HTR-8/SVneo (cell line): Measurements from ENCODE around the gene PID1.
"Not testable (repeated sequence)": the region's sequence is repeated elsewhere in the genome, so short reads cannot be mapped to it uniquely, and the experiment has no call there.

Experiments
- DNase-seq: peaks from one replicate; pipeline ENCODE4 v3.0.0; 2011; ENCODE audit warnings: low spot score, mixed read lengths; ENCODE audit not compliant: insufficient read length
- FAIRE-seq: peaks from 2 replicates; lab custom pipeline; 2011; peaks lifted over from hg19 to GRCh38; lab: Jason Lieb, UNC

Gene PID1

DNA sequence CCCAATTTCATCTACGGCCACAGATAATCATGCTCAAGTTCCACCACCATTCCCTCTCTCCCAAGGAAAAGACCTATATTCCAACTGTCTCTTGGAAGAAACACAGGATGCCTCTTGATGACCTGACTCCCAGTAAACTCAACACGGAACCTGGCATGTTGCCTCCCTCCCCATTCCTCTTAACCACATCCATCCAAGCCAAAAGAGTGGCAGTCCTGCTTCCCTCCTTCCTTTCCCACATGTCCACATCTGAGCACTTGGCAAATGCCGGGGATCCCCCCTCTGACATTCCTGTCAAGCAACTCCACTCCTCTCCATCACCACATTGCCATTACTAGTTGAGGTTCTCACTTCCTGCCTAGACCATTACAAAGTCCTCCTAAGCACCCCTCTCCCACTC lies 49.4 kb downstream of the PID1 start:
- FAIRE-seq, result no peak

DNA sequence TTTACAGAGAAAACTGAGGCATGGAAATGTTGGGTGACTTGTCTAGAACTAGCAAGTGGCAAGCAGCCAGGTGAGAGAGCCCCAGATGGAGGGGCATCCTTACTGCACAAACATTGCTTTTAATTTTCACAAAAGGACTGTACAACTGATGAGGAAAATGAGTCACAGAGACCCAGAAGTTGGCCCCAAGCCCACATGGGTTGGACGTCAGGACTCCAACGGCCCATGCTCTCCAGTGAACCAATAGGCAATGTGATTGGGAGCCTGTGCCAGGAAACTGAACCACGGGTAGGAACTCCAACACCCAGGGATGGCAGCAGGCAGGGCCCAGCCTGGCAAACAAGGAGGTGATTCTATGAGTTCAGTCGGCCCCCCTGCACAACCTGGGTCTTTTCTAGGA lies 50.8 kb downstream of the PID1 start:
- DNase-seq (no peak), FAIRE-seq (no peak)

More for the DNA sequence above, 49.4 kb downstream of the PID1 start:
- DNase-seq, result no peak

DNA sequence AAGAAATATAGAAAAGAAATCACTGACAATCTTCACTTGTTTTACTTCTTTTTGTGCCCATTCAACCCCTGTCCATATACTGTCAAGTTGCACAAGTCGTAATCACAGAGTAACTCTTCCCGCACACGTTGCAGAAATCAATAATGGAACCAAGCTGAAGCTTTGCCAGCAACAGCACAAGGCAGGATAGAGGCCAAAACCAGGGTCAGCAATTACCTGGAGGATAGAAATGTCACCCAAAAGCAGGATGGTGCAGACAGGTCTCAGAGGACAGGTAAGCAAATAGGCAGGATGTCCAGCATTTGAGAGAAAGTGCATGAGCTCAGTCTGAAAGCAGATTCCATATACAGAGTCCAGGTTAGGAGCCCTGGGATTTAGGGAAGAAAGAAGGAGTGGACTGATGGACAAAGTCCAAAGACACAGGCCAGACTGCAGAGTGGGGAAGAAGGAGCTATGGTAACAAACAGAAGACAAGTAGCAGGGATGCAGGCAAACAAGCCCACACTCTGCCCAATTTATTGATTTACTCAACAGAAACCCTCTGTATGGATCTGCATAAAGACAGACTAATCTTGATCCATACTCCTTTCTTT lies 52.7 kb downstream of the PID1 start:
- DNase-seq (no peak), FAIRE-seq (no peak)

DNA sequence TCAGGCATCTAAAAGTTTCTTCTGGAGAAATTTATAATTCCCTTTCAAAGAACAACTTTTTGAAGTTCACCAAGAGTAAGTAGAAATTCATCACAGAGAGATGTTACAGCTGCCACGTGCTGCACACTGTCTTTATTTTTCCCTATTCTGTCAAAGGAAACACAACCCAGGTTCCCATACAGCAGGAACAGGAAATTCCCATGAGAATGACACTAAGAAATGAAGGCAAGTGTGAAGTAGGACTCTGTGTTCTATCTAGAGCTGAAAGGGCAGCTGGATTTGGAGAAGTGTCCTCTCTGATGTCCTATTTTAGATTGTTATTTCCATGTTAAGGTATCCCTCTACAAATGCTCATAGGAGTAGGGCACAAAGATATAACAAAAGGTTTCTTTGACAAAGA lies 58.8 kb downstream of the PID1 start:
- no peak for DNase-seq
- FAIRE-seq, result no peak

DNA sequence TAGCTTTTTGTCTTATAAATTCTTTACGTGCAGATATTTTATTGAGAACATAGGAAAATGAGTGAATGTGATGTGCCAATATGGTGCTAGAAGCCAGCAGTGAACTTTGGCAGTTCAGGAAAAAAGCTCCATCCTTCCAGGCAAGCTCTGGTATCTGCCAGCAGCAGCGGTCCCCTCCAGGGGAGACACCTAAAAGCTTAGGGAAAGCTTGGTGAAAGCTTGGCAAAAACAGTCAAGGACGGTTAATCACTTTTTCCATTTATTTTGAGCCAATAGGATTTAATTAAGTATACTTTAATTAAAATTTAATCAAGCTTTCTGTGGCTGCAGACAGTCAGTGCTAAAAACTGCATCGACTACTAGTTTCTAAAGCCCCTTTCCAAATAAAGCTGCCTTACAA lies 60.4 kb downstream of the PID1 start:
- FAIRE-seq (no peak), DNase-seq (no peak)

DNA sequence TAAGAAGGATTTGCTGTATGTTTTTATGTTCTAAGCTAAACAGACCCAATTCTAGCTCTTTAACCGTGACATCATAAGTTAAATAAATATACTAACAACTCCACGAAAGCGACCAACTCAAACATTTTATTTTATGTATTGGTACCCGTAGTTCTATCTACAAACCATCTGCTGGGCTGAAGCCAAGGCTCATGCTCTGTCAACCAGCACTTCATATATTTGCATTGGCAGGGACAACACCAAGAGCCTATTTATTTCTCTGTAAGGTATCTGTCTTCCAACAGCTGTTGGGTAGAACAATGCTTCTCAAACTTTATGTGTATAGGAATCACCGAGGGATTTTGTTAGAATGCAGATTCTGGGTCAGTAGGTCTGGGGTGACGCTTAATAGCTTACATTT lies 64.5 kb downstream of the PID1 start:
- DNase-seq (no peak), FAIRE-seq (no peak)

DNA sequence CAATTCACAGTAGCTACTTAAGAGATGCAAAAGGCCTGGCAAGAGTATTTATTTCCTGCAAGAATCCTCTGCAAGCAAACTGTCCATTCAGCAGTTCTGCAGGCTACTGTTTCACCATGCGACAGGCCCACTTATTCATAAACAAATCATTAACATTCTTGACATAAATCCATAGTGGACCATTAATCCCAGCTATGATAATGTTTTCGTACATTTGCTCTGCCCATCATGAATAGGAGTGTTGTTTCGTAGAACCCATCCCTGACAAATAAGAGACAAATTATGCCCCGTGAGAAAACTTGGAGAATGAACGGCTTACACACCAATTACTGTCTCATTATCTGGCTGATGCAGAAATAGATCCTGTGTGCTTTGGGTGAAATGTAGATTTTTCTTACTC lies 65.4 kb downstream of the PID1 start:
- FAIRE-seq (no peak), DNase-seq (no peak)

DNA sequence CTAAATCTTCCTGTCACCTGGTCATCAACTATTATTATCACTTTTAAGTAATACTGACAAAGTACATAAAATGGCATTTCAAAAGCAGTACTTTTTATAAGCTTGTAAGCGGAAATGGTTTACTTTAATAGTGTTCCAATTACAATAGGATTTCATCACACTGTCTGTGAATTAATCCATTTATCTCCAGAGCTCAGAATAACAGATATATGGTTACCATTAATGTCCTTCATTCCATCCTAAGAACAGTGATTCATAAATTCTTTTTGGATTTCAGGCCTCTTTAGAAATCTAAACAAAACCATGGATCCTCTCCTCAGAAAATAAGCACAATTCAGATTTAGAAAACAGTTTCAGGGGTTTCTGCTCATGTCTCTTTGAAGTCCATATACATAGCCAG lies 68.4 kb downstream of the PID1 start:
- no peak for DNase-seq
- no peak for FAIRE-seq

DNA sequence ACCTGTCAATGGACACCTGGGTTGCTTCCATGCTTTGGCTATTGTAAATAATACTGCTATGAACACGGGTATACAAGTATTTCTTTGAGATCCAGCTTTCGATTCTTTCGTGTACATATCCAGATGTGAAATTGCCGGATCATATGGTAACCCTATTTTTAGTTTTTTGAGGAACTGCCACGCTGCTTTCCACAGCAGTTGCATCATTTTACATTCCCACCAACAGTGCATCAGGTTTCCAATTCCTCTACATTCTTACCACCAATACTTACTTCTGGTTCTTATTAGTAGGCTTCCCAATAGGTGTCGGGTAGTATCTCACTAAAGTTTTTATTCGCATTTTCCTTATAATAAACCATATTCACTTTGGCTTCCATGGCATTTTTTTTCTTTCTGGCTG lies 69.6 kb downstream of the PID1 start:
- FAIRE-seq (no peak), DNase-seq (no peak)

DNA sequence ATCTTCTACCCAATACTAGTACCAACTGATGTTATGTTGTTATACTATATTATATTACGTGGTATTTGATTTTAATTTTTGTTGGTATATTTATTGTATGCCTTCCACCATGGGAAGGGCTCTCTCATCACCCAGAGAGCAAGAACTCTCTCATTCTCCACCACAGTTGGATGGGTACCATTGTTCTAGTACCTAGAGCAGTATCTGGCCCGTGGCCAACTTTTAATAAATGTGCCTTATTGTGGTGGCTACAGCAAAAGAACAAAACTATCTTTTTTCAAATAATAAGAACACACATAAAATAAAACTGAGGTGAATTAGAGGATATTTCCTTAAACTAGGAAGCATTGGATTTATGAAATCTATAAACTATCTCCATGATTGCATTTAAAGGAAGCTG lies 71.8 kb downstream of the PID1 start:
- FAIRE-seq, result no peak
- DNase-seq, result no peak

DNA sequence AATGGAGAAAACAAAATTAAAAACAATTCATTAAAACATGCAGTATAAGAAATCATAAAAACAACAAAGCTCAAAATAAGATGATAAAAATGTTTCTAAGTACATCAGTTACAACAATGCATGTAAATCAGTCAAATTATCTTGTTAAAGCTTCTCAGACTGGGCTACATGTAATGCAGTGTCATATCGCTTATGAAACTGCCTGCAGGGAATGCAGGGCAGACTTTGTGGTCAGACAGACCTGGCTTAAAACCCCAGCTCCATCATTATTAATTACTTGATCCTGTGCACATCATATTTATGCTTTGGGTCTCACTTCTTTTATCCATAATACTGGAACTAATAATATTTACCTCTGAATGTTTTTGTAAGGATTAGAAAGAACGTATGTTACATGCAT lies 74.6 kb downstream of the PID1 start:
- DNase-seq (no peak), FAIRE-seq (no peak)

DNA sequence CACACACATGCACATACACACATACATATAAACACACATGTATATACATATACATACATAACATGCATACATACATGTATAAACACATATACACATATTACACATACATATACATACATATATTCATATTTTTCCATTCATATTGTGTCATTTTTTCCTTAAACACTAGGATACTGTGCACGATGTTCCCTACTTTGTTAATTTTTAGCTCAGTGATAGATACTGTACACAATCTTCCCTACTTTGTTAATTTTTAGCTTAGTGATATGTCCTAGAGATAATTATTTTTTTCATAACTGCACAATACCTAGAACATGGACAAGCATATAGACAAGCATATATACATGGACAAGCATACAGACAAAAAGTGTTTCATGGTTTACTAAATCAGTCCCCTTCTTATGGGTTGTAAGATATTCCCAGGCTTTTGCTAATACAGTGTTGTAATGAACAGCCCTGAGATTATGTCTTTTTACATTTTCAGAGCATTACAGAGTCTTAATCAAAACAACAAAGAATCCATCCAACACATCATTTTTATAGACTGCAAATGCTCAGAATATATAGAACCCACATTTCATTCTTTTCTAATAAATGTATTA lies 75.6 kb downstream of the PID1 start:
- no peak for FAIRE-seq
- DNase-seq, result no peak

DNA sequence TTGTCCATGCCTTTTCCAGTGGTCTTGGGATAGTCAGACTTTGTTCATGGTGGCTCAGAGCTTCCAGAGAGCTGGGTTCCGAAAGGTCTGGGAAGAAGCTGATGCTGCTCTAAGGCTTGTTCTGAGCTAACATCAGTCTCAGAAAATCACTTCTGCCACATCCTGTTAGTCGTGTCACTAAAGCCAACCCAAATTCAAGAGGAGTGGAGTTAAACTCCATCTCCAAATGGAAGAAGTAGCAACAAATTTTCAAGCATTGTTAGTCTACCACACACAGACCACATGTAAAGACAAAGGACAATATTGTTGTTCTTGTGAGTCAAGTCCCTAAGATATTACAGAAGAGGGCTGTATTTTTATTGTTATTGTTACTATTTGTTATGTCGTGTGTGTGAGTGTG lies 77.8 kb downstream of the PID1 start:
- FAIRE-seq (no peak), DNase-seq (no peak)

DNA sequence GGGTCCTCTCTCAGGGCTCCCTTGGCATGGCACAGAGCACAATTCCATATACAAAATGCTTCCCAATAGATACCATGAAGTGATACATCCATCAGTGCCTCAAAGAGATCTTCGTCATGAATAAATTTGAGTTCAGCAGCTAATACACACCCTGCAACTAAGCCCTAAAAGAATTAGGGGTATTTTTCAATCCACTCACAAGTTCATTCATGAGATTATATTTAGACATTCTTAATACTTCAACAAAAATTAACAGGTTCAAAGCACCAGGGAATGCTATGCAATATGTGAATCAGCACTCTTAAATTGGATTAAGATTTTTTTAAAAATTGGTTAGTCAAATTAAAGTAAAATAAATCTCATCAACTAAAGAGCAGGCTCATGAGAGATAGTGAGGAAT lies 79.7 kb downstream of the PID1 start:
- FAIRE-seq, result no peak

DNA sequence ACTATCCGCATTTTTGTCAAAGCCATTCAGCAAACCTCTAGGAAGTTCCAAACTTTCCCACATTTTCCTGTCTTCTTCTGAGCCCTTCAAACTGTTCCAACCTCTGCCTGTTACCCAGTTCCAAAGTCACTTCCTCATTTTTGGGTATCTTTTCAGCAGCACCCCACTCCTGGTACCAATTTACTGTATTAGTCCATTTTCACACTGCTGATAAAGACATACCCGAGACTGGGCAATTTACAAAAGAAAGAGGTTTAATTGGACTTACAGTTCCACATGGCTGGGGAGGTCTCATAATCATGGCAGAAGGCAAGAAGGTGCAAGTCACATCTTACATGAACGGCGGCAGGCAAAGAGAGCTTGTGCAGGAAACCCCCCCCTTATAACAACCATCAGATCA lies 84.0 kb downstream of the PID1 start:
- not testable (repeated sequence) for DNase-seq

More for the DNA sequence above, 79.7 kb downstream of the PID1 start:
- DNase-seq, result no peak

DNA sequence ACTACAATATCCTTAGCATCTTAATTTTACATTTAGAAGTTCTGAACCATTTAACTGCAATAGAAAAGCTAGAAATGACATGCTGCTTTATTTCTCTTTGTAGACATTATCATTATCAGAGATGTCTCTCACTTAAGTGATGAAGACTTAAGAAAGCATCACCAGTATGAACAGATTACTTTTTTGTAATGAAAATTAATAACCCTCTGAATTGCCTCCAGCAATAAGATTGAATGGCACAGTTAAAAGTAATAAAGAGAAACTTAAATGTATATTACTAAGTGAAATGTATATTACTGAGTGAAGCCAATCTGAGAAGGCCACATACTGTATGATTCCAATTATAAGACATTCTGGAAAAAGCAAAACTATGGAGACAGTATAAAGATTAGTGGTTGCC lies 89.4 kb downstream of the PID1 start:
- no peak for DNase-seq
- FAIRE-seq, result no peak

More for the DNA sequence above, 84.0 kb downstream of the PID1 start:
- FAIRE-seq, result not testable (repeated sequence)

DNA sequence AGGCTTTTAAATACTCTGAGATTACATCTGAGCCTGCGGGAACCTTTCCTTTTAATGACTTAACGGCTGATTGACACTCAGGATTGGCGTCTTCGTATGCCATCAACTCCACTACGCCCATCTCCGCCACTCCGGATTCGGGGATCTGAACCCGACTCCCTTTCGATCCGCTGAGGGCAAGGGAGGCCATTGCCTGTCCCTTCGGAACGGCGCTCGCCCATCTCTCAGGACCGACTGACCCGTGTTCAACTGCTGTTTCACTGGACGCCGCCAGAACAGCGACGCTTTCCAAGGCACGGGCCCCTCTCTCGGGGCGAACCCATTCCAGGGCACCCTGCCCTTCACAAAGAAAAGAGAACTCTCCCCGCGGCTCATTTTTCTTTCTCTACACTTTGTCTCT lies 90.4 kb downstream of the PID1 start:
- no peak for FAIRE-seq

DNA sequence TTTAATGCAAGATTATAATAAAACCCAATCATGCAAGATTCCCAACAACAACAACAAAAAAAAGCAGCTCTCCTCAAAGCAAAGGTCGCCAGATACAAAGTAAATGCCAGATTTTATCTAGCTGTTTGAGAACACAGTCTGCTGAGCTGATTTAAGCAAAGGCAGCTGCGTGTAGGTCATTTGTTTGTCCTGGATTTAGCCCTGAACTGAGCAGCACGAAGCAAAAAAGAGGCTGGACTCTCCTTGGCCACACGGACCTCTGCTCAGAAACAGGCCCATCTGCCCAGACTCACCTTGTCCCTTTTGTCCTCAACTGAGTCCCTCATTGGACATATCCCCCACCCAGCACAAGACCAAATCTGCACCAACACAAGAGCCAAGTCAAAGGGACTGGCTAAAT lies 91.5 kb downstream of the PID1 start:
- no peak for FAIRE-seq
- no peak for DNase-seq

More for the DNA sequence above, 90.4 kb downstream of the PID1 start:
- DNase-seq, result no peak

DNA sequence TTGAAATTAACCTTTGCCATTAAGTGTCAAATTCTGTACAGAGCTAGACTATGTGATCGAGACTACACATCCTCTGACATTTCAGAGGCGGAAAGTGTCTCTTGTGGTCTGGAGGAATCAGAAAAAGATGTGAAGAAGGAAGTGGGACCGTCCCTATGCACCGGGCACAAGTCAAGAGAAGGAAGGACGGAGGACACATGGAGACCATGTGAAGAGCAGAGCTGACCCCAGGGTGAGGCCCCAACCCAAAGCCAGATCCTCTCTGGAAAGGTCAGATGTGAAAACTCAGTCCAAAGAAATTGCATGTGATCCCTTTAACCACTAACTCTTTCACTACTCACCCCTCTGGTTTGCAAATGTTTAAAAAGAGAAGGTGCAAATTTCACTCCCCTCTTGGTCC lies 92.4 kb downstream of the PID1 start:
- DNase-seq, result no peak
- FAIRE-seq, result no peak

DNA sequence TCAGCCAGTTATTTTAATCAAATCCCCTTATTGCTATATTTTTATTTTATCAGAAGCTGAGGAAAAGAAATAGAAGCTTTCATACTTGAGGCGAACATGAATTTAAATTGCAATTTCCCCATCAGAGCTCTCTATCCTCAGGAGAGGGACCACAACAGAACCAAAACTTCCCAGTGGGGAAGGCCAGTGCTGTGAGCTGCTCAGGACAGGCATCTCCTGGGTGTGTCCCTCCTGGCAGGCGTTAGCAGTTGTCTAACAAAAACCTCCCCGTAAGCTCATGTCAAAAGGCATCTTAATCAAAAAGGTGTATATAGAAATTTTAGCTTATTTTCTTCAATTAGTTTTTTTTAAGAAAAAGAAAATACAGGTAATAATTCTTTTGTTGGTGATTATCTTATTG lies 93.0 kb downstream of the PID1 start:
- FAIRE-seq (no peak), DNase-seq (no peak)

DNA sequence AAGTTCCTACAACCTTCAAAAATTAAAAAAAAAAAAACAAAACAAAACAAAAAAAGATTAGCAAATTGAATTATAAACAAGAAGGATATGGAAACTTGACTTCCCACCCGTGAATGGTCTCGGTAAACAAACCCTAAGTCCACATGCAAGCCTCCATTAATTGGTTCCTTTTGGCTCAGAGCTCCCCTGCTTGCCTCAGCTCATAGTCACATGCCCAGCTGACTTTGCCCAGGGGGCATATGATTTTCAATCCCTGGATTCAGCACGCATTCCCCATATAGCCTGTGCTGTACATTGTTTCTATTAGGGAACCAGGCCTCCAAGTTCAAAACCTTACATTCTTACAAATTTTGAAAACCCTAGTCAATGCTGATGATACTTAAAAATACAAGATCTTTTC lies 95.0 kb downstream of the PID1 start:
- DNase-seq, result no peak
- FAIRE-seq, result no peak

DNA sequence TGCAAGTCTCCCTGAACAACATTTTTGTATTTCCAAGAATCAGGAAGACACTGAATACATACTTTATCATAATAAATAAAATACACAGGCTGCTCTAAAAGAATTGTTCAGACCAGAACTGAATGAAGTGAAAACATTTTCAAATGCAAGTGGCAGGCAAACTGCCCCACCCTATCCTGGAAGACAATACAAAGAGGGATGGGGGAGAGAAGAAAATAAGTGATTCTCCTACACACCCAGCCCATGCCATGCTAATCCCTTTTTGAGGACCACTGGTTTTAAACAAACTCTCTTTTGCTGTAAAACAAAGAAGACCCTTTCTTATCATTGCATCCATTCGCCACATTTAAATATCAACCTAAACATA lies 95.6 kb downstream of the PID1 start:
- no peak for FAIRE-seq
- DNase-seq, result no peak
